KOPT-K1 (cell line): ENCODE results near the gene KLHDC10.
"Not testable (repeated sequence)": the region's sequence is repeated elsewhere in the genome, so short reads cannot be mapped to it uniquely, and the experiment has no call there.

ENCODE experiments used
- H3K27ac ChIP-seq: fragments of 200-600 bp; sonication (generic); 2 replicates; pipeline ENCODE4 v1.5.1; 2016; ENCODE audit warnings: antibody characterized with exemption, mild to moderate bottlenecking, low read depth, low read length; ENCODE audit not compliant: poor library complexity, severe bottlenecking
- H3K36me3 ChIP-seq: fragments of 200-600 bp; sonication (generic); 2 replicates; pipeline ENCODE4 v1.5.1; 2017; ENCODE audit warnings: antibody characterized with exemption, mild to moderate bottlenecking, low read length, moderate library complexity; ENCODE audit not compliant: insufficient read depth
- H3K9me3 ChIP-seq: fragments of 200-600 bp; sonication (generic); 2 replicates; pipeline ENCODE4 v1.5.1; 2017; ENCODE audit warnings: antibody characterized with exemption, low read length, mild to moderate bottlenecking; ENCODE audit not compliant: insufficient read depth, poor library complexity, severe bottlenecking

The KLHDC10 gene

DNA sequence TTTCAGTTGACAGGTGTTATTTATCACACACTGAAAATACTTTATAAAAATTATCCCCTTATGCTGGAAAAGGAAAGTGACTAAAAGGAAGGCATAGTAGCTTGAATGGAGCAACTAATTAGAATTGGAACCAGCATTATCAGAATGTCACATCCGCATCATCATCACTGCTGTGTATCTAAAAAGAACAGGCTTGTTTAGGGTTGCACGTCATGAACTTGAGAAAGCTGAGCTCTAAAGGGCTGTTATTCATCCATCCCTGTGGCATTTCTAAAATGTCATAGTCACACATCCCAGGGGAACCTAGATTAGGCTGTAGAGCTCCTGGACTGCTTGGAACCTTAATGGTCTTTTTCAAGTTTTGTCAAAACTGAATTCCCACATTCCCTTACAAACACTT, 54.4 kb downstream of the KLHDC10 start:
- Histone ChIP-seq H3K9me3 (no peaks in the 10 kb centered on the region), H3K36me3 (peaks cover 76% of the 10 kb centered on the region), H3K27ac (no peak overlapping the region)

DNA sequence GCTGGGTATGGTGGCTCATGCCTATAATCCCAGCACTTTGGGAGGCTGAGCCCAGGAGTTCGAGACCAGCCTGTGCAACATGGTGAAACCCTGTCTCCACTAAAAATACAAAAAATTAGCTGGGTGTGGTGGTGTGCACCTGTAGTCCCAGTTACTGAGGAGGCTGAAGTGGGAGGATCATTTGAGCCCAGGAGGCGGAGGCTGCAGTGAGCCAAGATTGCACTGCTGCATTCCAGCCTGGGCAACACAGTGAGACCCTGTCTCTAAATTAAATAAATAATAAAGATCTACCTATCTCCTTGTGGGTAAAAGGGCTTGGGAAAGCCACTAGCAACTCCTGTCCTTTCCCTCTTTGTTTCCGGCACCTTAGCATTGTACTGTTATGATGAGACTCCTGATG, 56.5 kb downstream of the KLHDC10 start:
- H3K9me3 ChIP-seq, H3K27ac ChIP-seq: not testable (repeated sequence)
- peaks cover 82% of the 10 kb centered on the region for H3K36me3 ChIP-seq

- Histone ChIP-seq H3K36me3 (peaks cover 82% of the 10 kb centered on the region), H3K27ac (no peak overlapping the region), H3K9me3 (no peaks in the 10 kb centered on the region)
Observed at GRCh38 chr7:130127404-130127803, 57.1 kb downstream of the KLHDC10 start.

- Histone ChIP-seq H3K9me3 (no peaks in the 10 kb centered on the region), H3K27ac (no peak overlapping the region), H3K36me3 (peaks cover 82% of the 10 kb centered on the region)
Observed at GRCh38 chr7:130127821-130128317, 57.5 kb downstream of the KLHDC10 start.

GRCh38 chr7:130129011-130129411, 58.7 kb downstream of the KLHDC10 start:
- Histone ChIP-seq H3K9me3 (no peaks in the 10 kb centered on the region), H3K27ac (no peak overlapping the region), H3K36me3 (peaks cover 77% of the 10 kb centered on the region)

DNA sequence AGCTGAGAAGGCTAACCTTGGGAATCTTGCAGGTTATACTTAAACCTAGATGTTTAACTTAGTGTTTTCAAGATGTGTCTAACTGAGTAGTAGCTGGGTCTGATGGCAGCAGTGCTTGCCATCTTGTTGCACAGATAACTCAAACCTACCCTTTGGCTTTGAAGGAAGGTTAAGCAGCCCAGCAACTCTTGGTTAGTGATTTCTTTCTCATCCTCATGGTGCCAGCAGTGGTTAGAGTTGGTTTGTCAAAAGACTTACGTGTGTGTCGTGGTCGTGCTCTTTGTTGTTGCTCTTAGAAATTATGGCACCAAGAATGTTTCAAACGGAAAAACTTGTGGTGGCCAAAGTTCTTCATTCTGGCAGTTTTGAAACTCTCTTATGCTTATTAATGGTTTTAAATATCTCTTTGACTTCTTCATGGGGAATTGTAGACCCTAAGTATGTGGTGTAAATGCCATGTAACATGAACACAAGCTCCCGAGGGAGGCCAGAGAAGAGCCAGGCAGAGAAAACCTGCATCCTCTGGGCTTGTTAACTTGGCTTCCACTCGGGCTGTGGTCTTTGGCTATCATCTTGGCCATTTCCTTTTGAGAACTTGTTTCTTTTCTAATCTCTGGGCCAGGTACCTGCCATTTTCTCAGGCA, 61.0 kb downstream of the KLHDC10 start:
- Histone ChIP-seq H3K27ac (no peak overlapping the region), H3K9me3 (no peaks in the 10 kb centered on the region), H3K36me3 (peaks cover 78% of the 10 kb centered on the region)

DNA sequence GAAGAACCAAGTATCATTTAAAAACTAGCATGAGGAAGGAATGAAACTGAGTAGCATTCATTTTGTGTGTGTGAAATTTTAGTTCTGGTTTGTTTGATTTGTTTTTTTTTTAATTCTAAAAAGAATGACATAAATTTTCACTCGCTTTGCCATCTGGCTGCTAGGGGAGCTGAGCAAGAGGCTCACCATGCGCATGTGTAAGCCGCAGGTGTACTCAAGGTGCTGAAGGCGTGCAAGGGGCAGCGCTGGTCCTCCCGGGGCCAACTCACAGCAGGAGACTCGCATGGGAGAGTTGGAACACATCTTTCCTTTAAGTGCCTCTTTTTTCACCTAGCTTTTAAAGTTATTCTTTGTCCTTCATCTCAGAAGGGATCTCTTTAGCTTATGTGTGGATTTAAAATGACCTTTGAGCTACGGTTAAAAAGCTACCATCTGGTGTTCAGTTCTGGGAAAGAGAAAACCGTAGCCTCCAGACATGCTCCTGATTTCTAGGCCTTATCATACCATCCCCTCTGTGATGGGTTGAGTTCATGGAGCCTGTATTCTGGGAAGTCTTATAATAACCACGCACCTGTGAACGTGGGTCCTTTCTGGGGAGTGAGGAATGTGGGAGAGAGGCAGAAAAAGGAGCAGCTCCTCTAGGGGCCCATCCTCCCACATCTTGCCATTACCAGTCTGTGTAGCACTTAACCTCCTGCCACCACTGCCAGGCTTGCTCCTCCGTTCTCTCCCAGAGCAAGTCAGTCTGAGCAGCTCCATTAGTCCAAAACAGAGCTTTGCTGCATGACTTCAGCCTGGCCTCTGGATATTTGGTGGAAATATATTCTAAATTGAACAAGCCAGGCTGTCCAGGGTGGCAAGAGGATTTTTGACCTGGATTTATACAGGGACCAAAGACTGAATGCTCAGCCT, 61.9 kb downstream of the KLHDC10 start:
- Histone ChIP-seq H3K9me3 (no peaks in the 10 kb centered on the region), H3K36me3 (peaks cover 73% of the 10 kb centered on the region), H3K27ac (no peak overlapping the region)

DNA sequence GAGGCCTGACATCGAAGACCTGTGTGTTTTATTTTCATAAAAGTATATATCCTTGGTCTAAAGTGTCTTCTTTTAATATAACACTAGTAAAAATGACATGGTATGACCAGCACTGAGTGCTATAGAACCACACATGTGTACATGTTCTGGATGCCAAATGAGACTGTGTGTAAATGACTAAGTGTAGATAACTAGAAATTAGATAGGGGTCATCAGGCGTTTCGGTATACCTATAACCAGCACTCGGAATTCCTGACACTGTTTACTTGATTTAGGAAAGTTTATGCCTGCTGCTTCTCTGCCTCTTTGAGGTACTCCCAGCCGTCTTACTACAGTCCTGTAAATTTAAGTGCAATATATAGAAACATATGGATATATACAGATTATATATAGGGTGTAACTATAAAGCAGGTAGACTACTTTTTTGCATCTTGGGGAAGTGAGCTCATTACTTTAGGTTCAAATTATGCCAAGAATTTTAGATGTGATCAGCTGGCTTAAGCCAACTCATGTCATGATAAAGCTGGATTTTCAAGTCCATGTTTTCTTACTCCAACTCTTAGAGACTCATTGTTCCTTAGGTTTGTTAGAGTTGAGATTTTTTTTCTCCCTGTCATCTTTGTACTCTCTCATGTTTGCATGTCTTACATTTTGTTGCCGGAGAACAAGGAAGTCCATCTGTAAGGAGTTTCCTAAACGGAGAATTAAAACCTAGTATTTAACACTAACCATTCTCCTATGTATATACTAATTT, 62.9 kb downstream of the KLHDC10 start:
- H3K36me3 ChIP-seq = peaks cover 74% of the 10 kb centered on the region
- H3K27ac ChIP-seq = no peak overlapping the region
- no peaks in the 10 kb centered on the region for H3K9me3 ChIP-seq

GRCh38 chr7:130134106-130134636, 63.8 kb downstream of the KLHDC10 start:
- Histone ChIP-seq H3K27ac (no peak overlapping the region), H3K36me3 (peaks cover 74% of the 10 kb centered on the region), H3K9me3 (no peaks in the 10 kb centered on the region)

GRCh38 chr7:130134726-130135125, 64.4 kb downstream of the KLHDC10 start:
- Histone ChIP-seq H3K36me3 (peaks cover 74% of the 10 kb centered on the region), H3K27ac (no peak overlapping the region), H3K9me3 (no peaks in the 10 kb centered on the region)

DNA sequence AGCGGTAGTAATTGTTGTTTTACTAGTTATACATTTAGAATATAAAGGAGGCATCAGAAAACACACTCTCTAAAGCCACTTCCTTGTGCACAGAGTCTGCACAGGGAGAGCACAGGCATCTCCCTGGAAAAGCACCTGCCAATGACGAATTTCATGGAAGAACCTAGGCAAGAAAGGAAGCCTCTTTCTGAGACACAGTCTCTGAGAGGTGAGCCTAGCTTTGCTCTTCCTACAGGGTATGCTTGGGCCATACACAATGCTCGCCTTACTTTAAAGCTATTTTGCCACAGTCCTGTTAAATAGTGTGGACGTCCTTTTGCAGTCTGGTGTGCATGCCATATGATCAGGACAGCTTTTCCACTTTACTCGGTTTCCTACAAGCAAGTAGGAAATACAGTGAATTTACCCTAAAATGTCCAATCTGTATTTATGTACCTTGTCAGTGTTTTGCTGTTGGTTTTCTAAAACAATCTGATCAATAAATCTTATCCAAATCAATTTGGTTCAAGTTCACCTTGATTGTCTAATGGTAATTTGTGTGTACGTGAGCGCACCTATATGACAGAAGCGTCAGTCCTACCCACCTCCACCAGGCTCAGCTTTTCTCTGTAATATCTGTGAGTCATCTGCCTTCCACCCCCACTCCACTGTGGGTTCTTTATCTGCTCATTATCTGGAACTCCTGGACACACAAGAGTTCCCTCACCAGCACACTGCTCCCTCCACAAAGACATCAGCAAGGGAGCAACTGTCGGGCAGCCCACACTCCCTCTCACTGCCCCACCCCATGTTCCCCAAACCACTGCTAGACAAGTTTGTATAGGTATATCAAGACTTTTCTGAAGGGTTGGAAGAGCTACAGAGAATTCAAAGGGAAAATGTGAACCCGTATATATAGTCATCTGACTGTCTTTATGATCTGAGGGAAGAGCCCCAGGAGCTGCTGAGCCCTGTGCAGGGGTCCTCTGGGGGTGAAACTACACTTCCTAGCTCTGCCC, 65.2 kb downstream of the KLHDC10 start:
- Histone ChIP-seq H3K36me3 (peaks cover 72% of the 10 kb centered on the region), H3K27ac (no peak overlapping the region), H3K9me3 (no peaks in the 10 kb centered on the region)

DNA sequence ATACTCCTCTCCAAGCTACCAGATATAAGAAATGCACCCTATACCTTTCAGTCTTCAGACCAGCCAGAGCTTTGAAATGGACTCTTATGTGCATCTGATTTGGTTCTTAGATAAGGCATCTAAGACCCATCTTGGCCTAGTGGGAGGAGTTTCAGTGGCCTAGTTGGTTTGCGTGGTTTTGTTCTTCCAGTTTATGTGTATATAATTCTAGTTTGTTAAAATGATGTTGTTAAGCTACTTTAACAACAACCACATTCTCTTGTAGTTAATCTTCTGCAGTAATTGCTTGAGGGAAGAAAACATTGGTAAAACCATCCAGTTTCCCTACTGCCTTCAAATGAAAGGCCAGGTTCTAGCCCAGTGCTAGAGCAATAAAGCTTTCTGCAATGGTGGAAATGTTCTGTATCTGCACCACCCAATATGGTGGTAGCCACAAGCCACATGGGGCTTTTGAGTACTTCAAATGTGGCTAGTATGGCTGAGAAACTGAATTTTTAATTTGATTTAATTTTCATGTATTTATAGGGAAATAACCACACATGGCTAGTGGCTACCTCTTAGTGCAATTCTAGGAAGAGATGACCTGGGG, 66.3 kb downstream of the KLHDC10 start:
- Histone ChIP-seq H3K9me3 (no peaks in the 10 kb centered on the region), H3K27ac (no peak overlapping the region), H3K36me3 (peaks cover 60% of the 10 kb centered on the region)

DNA sequence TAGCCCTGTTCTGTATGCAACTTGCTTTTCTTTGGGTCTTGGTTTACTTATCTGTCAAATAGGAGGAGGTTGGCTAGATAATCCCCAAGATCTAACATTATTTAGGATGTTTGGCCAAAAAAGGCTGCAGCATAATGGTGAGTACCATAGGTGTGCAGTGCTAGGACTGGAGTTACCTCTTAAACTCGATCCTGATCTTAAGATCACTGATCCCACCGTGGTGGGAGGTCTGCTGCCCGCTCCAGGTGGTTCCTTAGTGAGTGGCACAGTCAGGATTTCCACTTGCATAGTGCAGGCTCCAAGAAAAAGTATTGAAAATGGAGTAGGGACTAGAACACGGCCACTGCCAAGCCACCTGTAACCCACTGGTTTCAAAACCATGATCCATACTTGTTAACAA, 66.9 kb downstream of the KLHDC10 start:
- Histone ChIP-seq H3K27ac (no peak overlapping the region), H3K9me3 (no peaks in the 10 kb centered on the region), H3K36me3 (peaks cover 55% of the 10 kb centered on the region)
